ENCODE results near the gene SLC10A2. TPM values are rescaled to one million over a fixed set of nuclear protein-coding genes. Genes with fewer than 3 reads are reported as not detected.

SLC10A2 gene
- total RNA-seq (2022; extraction: Qiagen RNA extraction; ENCODE audit: low read depth): not detected in 5 replicates

GRCh38 chr13:103066079-103066780 lies at the start of gene SLC10A2:
Gene SLC10A2, minus strand, starts transcription at chr13:103066417. Its CDS starts 168 bp downstream, at chr13:103066249.

Other genes with a start within 250 kb of the SLC10A2 start
- gene ERCC5, start 220.4 kb downstream of the SLC10A2 start, total RNA-seq (2022; extraction: Qiagen RNA extraction; ENCODE audit: low read depth): 15.2 to 19.0 TPM (median 17.3 TPM) in 5 replicates

All from A549 treated with RU486 at 1 μM for 4 hours (cell line).